ENCODE measurements around the gene WFIKKN2. TPM values are rescaled to one million over a fixed set of nuclear protein-coding genes. Genes with fewer than 3 reads are reported as not detected.
A peak's percentile ranks its signal among the peaks of the same experiment; 100 is the strongest.

Gene WFIKKN2
- total RNA-seq, 1 donor from 2014 or later: 0.07 TPM

DNA sequence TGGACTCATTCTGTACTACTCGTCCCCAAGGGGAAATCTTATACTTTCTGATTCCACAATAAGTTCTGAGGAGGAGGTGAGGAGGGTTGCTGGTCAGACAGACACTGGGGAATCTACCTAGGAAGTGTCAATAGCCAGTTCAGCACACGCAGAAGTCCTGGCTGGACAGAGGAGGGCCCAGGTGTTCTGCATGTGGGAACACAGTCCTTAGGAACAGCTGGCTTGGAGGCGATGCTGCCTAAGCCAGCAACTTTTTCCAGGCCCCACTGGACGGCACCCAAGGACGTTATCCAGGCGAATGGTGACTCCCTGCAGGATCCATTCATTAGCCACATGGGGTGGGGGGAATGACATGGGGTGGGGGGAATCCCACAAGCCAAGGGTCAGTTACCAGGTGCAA is 29.9 kb upstream of the WFIKKN2 start:
- Histone ChIP-seq H3K4me2 (ENCODE audit: low read length) (no peak overlapping the region), H3K4me1 (ENCODE audit: insufficient read depth, low read length) (peaks cover 3% of the 10 kb centered on the region), H2AFZ (ENCODE audit: low read depth, low read length) (no peak overlapping the region), H3K27me3 (ENCODE audit: insufficient read depth, low read length) (no peaks in the 10 kb centered on the region), H3K9ac (ENCODE audit: low read length) (no peak overlapping the region), H3K36me3 (ENCODE audit: insufficient read depth, low read length) (no peaks in the 10 kb centered on the region), H3K79me2 (ENCODE audit: insufficient read depth, low read length) (no peaks in the 10 kb centered on the region), H3K4me3 (ENCODE audit: insufficient read depth, low read depth, low read length) (no peak overlapping the region), H3K27ac (ENCODE audit: low read depth, low read length) (no peak overlapping the region), H4K20me1 (ENCODE audit: insufficient read depth, low read length) (no peaks in the 10 kb centered on the region), H3K9me3 (ENCODE audit: insufficient read depth, low read depth, low read length) (no peaks in the 10 kb centered on the region)
- no peak for DNase-seq (ENCODE audit: low read depth)
- H3K4me3 Mint-ChIP-seq (ENCODE audit: unreplicated experiment): no peak overlapping the region
- TF ChIP-seq EZH2 (IDR thresholded peaks at IDR 0.05; ENCODE audit: insufficient read depth, low read length): no peak
- TF ChIP-seq, protein P1, sequence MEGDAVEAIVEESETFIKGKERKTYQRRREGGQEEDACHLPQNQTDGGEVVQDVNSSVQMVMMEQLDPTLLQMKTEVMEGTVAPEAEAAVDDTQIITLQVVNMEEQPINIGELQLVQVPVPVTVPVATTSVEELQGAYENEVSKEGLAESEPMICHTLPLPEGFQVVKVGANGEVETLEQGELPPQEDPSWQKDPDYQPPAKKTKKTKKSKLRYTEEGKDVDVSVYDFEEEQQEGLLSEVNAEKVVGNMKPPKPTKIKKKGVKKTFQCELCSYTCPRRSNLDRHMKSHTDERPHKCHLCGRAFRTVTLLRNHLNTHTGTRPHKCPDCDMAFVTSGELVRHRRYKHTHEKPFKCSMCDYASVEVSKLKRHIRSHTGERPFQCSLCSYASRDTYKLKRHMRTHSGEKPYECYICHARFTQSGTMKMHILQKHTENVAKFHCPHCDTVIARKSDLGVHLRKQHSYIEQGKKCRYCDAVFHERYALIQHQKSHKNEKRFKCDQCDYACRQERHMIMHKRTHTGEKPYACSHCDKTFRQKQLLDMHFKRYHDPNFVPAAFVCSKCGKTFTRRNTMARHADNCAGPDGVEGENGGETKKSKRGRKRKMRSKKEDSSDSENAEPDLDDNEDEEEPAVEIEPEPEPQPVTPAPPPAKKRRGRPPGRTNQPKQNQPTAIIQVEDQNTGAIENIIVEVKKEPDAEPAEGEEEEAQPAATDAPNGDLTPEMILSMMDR (IDR thresholded peaks at IDR 0.05; ENCODE audit: insufficient read depth, low read depth, low read length): no peak
- H3K9me3 Mint-ChIP-seq (ENCODE audit: unreplicated experiment): peaks cover 3% of the 10 kb centered on the region
- H3K4me1 Mint-ChIP-seq (ENCODE audit: low read depth, unreplicated experiment): peaks cover 2% of the 10 kb centered on the region
- no peak for FAIRE-seq
- H3K36me3 Mint-ChIP-seq (ENCODE audit: low read depth, unreplicated experiment): no peaks in the 10 kb centered on the region
- no peak overlapping the region for H3K27ac Mint-ChIP-seq (ENCODE audit: unreplicated experiment)
- peaks cover 12% of the 10 kb centered on the region for H3K27me3 Mint-ChIP-seq (ENCODE audit: low read depth, unreplicated experiment)

DNA sequence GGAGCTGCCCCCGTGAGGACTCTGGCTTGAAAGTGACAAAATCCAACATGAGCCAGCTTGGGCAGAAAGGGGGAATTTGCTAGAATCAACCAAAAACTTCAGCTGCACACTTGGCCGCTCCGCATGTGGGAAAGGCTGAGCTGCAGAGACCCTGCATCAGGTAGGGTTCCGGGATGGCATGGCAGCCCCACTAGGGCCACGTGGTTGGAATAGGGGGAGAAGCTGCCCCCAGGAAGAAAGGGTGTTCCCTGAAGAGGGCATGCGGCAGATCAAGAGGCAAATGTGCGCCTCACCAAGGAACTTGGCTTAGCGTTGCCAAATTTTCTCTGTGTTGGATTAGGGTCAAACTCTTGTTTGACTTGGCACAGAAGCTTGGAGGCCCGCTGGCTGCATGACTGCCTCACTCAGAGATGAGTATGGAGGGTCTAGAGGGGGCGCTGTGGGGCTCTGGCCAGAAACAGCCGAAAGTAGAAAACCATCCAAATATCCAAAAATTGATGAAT is 29.2 kb upstream of the WFIKKN2 start:
- no peaks in the 10 kb centered on the region for H4K20me1 ChIP-seq (ENCODE audit: insufficient read depth, low read length)
- peaks cover 3% of the 10 kb centered on the region for H3K4me1 ChIP-seq (ENCODE audit: insufficient read depth, low read length)
- FAIRE-seq (no peak), DNase-seq (ENCODE audit: low read depth) (no peak)
- Mint-ChIP-seq H3K27ac (ENCODE audit: unreplicated experiment) (no peak overlapping the region), H3K36me3 (ENCODE audit: low read depth, unreplicated experiment) (no peaks in the 10 kb centered on the region), H3K4me1 (ENCODE audit: low read depth, unreplicated experiment) (peaks cover 2% of the 10 kb centered on the region), H3K4me3 (ENCODE audit: unreplicated experiment) (no peak overlapping the region), H3K27me3 (ENCODE audit: low read depth, unreplicated experiment) (peaks cover 16% of the 10 kb centered on the region), H3K9me3 (ENCODE audit: unreplicated experiment) (no peaks in the 10 kb centered on the region)
- H3K36me3 ChIP-seq (ENCODE audit: insufficient read depth, low read length): no peaks in the 10 kb centered on the region
- H3K4me3 ChIP-seq (ENCODE audit: insufficient read depth, low read depth, low read length): no peak overlapping the region
- H3K9me3 ChIP-seq (ENCODE audit: insufficient read depth, low read depth, low read length): no peaks in the 10 kb centered on the region
- H3K27ac ChIP-seq (ENCODE audit: low read depth, low read length): no peak overlapping the region
- H2AFZ ChIP-seq (ENCODE audit: low read depth, low read length): no peak overlapping the region
- H3K79me2 ChIP-seq (ENCODE audit: insufficient read depth, low read length): no peaks in the 10 kb centered on the region
- H3K9ac ChIP-seq (ENCODE audit: low read length): no peak overlapping the region
- TF ChIP-seq EZH2 (IDR thresholded peaks at IDR 0.05; ENCODE audit: insufficient read depth, low read length): no peak
- TF ChIP-seq, protein P1 (IDR thresholded peaks at IDR 0.05; ENCODE audit: insufficient read depth, low read depth, low read length): no peak
- peaks cover 3% of the 10 kb centered on the region for H3K27me3 ChIP-seq (ENCODE audit: insufficient read depth, low read length)
- H3K4me2 ChIP-seq (ENCODE audit: low read length): no peak overlapping the region

DNA sequence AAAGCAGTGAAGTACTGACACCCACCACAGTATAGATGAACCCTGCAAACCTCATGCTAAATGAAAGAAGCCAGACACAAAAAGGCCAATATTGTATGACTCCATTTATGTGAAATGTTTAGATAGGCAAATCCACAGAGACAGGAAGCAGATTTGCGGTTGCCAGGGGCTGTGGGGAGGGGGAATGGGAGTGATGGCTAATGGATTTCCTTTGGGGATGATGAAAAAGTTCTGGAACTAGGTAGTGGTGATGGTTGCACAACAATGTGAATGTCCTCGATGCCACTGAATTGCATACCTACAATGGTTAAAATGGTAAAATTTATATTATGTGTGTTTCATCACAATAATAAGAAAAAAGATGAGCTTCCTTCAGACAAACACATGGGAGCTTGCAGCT is 28.4 kb upstream of the WFIKKN2 start:
- H4K20me1 ChIP-seq (ENCODE audit: insufficient read depth, low read length): no peaks in the 10 kb centered on the region
- no peaks in the 10 kb centered on the region for H3K9me3 ChIP-seq (ENCODE audit: insufficient read depth, low read depth, low read length)
- peaks cover 2% of the 10 kb centered on the region for H3K4me1 Mint-ChIP-seq (ENCODE audit: low read depth, unreplicated experiment)
- H3K9ac ChIP-seq (ENCODE audit: low read length): no peak overlapping the region
- H3K4me1 ChIP-seq (ENCODE audit: insufficient read depth, low read length): peaks cover 3% of the 10 kb centered on the region
- peaks cover 14% of the 10 kb centered on the region for H3K27me3 Mint-ChIP-seq (ENCODE audit: low read depth, unreplicated experiment)
- peaks cover 5% of the 10 kb centered on the region for H3K27me3 ChIP-seq (ENCODE audit: insufficient read depth, low read length)
- no peaks in the 10 kb centered on the region for H3K36me3 ChIP-seq (ENCODE audit: insufficient read depth, low read length)
- FAIRE-seq: no peak
- H3K9me3 Mint-ChIP-seq (ENCODE audit: unreplicated experiment): no peaks in the 10 kb centered on the region
- peak; percentile 21 for DNase-seq (ENCODE audit: low read depth)
- H3K36me3 Mint-ChIP-seq (ENCODE audit: low read depth, unreplicated experiment): no peaks in the 10 kb centered on the region
- H3K4me3 ChIP-seq (ENCODE audit: insufficient read depth, low read depth, low read length): no peak overlapping the region
- H2AFZ ChIP-seq (ENCODE audit: low read depth, low read length): no peak overlapping the region
- no peak overlapping the region for H3K4me2 ChIP-seq (ENCODE audit: low read length)
- no peak for TF ChIP-seq EZH2 (IDR thresholded peaks at IDR 0.05; ENCODE audit: insufficient read depth, low read length)
- TF ChIP-seq, protein P1 (IDR thresholded peaks at IDR 0.05; ENCODE audit: insufficient read depth, low read depth, low read length): no peak
- H3K79me2 ChIP-seq (ENCODE audit: insufficient read depth, low read length): no peaks in the 10 kb centered on the region
- H3K27ac Mint-ChIP-seq (ENCODE audit: unreplicated experiment): no peak overlapping the region
- H3K4me3 Mint-ChIP-seq (ENCODE audit: unreplicated experiment): no peak overlapping the region
- no peak overlapping the region for H3K27ac ChIP-seq (ENCODE audit: low read depth, low read length)
